ENCODE results near the gene MIF4GD. TPM values are rescaled to one million over a fixed set of nuclear protein-coding genes. Genes with fewer than 3 reads are reported as not detected.

MIF4GD gene
- total and polyA plus RNA-seq, 9 of the 15 experiments (the other 6 are each of a cell fraction or from before 2014, with no cell fraction given): 11.8 to 63.8 (median 28.1) TPM

- H3K4me3 ChIP-seq: no peak overlapping the region
- H3K27me3 ChIP-seq (ENCODE audit: control insufficient read depth in 2 of 2, insufficient read depth in 2 of 2, low read length in 2 of 2): no peaks in the 10 kb centered on the region
- no peak for FAIRE-seq
- ChIA-PET POLR2A (interaction anchor here (0.6 to 4.0 kb wide), 5 partner anchors 8 to 301 kb away, joined by 3 to 21 read pairs (median 3); partner anchors contain the start of genes GGA3 and MRPS7), CTCF (ENCODE audit: low intra/inter-chr PET ratio) (interaction anchor here (3.1 kb wide), 1 partner anchor 170 kb away, joined by 20 read pairs; no protein-coding TSS in a partner anchor)
- no peak for DNase-seq (ENCODE audit: extremely low read depth in 1 of 4, low spot score in 3 of 4)
- intact Hi-C loops (cut with micrococcal nuclease) (no loop called here), in situ Hi-C loops (cut with MboI) (no loop called here)
- WGBS (ENCODE audit: insufficient coverage, low coverage, missing lambda C conversion rate): 94% methylated on average over 17 of the region's 17 CpGs
- H3K36me3 ChIP-seq (ENCODE audit: control insufficient read depth, insufficient read depth, low read length): peaks cover 93% of the 10 kb centered on the region
- H3K27ac ChIP-seq (ENCODE audit: extremely low read depth, low read depth, low read length): no peak overlapping the region
- no peaks in the 10 kb centered on the region for H3K9me1 ChIP-seq (ENCODE audit: control insufficient read depth, insufficient read depth, low read length)
- peaks cover 6% of the 10 kb centered on the region; the same call in 1 of the 3 replicates for H3K79me2 ChIP-seq (ENCODE audit: control insufficient read depth, insufficient read depth, low read length)
- peak; percentile 79 for TF ChIP-seq ZNF263 (CRISPR knock-in tag; IDR thresholded peaks at IDR 0.05; ENCODE audit: borderline replicate concordance)
- TF ChIP-seq ZNF197 (CRISPR knock-in tag; IDR thresholded peaks at IDR 0.05; ENCODE audit: low read depth): no peak
- peaks cover 27% of the 10 kb centered on the region for H4K20me1 ChIP-seq (replicated peaks; ENCODE audit: control insufficient read depth, insufficient read depth, low read length)
- H3K4me1 ChIP-seq (replicated peaks in 1 of 2; ENCODE audit: control insufficient read depth in 2 of 2, insufficient read depth in 2 of 2, low read length in 2 of 2): peaks cover 19 to 46% of the 10 kb centered on the region in 2 experiments
- no peak for ATAC-seq
- H3K9me3 ChIP-seq (replicated peaks; ENCODE audit: control insufficient read depth, insufficient read depth, low read depth, low read length): no peaks in the 10 kb centered on the region
- H3K4me2 ChIP-seq (ENCODE audit: insufficient read depth, low read length): no peak overlapping the region
- no peak overlapping the region for H2AFZ ChIP-seq (ENCODE audit: low read depth, low read length)
- BruUV-seq (replicated peaks): no TSS peak
- no peak overlapping the region for H3K9ac ChIP-seq (ENCODE audit: insufficient read depth in 1 of 2, low read depth in 2 of 2, low read length in 2 of 2)
Observed at GRCh38 chr17:75242461-75243042, 28.5 kb downstream of the MIF4GD start.

- POLR2A ChIA-PET: interaction anchor here (0.6 to 4.0 kb wide), 6 partner anchors 9 to 400 kb away, joined by 3 to 21 read pairs (median 3); partner anchors contain the start of genes GGA3, MRPS7 and SLC25A19
- no peak for FAIRE-seq
- intact Hi-C loops (cut with micrococcal nuclease): loop anchor here (2.0 kb wide), 1 partner anchor 19 kb away; the partner anchor contains the start of genes GGA3 and MRPS7
Observed at GRCh38 chr17:75241996-75242460, 29.0 kb downstream of the MIF4GD start.

More at GRCh38 chr17:75241996-75242460, 29.0 kb downstream of the MIF4GD start:
- peaks cover 96% of the 10 kb centered on the region for H3K36me3 ChIP-seq (ENCODE audit: control insufficient read depth, insufficient read depth, low read length)
- TF ChIP-seq ZNF146 (CRISPR knock-in tag; IDR thresholded peaks at IDR 0.05; ENCODE audit: unreplicated experiment) (no peak), TRIM24 (IDR thresholded peaks at IDR 0.05) (no peak), SMAD1 (IDR thresholded peaks at IDR 0.05; ENCODE audit: low read depth, low read length, partially characterized antibody) (no peak), SOX6 (IDR thresholded peaks at IDR 0.05) (no peak)
- peaks cover 27% of the 10 kb centered on the region for H4K20me1 ChIP-seq (replicated peaks; ENCODE audit: control insufficient read depth, insufficient read depth, low read length)
- no TSS peak for BruUV-seq (replicated peaks)
- no peak overlapping the region for H2AFZ ChIP-seq (ENCODE audit: low read depth, low read length)
- H3K4me3 ChIP-seq: no peak overlapping the region
- 80% methylated on average over 15 of the region's 15 CpGs for WGBS (ENCODE audit: insufficient coverage, low coverage, missing lambda C conversion rate)
- no peak overlapping the region for H3K9ac ChIP-seq (ENCODE audit: insufficient read depth in 1 of 2, low read depth in 2 of 2, low read length in 2 of 2)
- no peaks in the 10 kb centered on the region for H3K9me1 ChIP-seq (ENCODE audit: control insufficient read depth, insufficient read depth, low read length)
- H3K27ac ChIP-seq (ENCODE audit: extremely low read depth, low read depth, low read length): no peak overlapping the region
- H3K4me1 ChIP-seq (replicated peaks in 1 of 2; ENCODE audit: control insufficient read depth in 2 of 2, insufficient read depth in 2 of 2, low read length in 2 of 2): peaks cover 19 to 46% of the 10 kb centered on the region in 2 experiments
- H3K79me2 ChIP-seq (ENCODE audit: control insufficient read depth, insufficient read depth, low read length): peaks cover 4% of the 10 kb centered on the region; the same call in 1 of the 3 replicates
- H3K4me2 ChIP-seq (ENCODE audit: insufficient read depth, low read length): no peak overlapping the region
- DNase-seq (ENCODE audit: extremely low read depth in 1 of 4, low spot score in 3 of 4) (no peak), ATAC-seq (no peak)
- CTCF ChIA-PET (ENCODE audit: low intra/inter-chr PET ratio): interaction anchor here (3.1 kb wide), 1 partner anchor 171 kb away, joined by 20 read pairs; no protein-coding TSS in a partner anchor
- H3K9me3 ChIP-seq (replicated peaks; ENCODE audit: control insufficient read depth, insufficient read depth, low read depth, low read length): no peaks in the 10 kb centered on the region
- in situ Hi-C loops (cut with MboI): no loop called here
- H3K27me3 ChIP-seq (ENCODE audit: control insufficient read depth in 2 of 2, insufficient read depth in 2 of 2, low read length in 2 of 2): no peaks in the 10 kb centered on the region

Measured in K562 (cell line).